GM21526 (cell line): Measurements from ENCODE around the gene CELF2.

Experiments used
- ATAC-seq: cut with Tn5 transposase; IDR thresholded peaks from one replicate; pipeline ENCODE4 v1.9.1; 2021; ENCODE audit warnings: moderate library complexity; ENCODE audit not compliant: unreplicated experiment, low FRiP score

Gene CELF2

DNA sequence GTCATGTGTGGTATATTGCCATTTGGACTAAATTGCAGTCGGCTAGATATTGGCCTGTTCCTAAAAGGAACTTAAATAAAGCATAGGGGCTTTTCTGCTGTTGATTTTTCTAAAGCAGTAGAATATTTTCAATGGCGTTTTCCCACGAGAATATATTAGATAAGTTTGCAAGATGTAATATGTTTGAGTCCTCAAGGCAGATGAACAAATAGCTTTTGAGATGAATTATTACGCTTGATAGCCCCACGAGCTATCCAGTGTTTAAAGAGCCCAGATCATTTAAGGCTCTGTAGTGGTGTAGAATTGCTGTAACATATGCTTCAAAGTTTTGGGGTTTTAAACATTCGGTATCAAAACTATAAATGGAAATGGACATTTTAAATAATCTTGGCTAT is 2.9 kb downstream of the CELF2 start:
- no peak for ATAC-seq

DNA sequence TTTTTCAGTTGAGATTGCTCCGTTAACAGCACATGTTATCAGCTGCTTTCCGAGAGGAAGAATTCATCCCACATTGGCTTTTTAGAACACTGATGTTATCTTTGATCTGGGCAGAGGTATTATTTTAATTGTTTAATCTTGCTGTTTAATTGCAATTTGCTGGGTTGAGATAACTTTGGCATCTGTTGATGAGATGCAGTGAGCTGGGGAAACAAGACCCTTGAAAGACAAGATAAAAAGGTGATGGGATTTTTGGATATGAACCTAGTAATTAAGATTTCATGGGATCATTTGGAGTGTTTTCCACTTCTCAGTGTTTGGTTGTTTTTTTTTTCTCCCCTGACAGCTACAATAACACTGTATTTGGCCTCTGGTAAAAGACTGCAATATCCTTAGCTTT is 4.5 kb downstream of the CELF2 start:
- no peak for ATAC-seq

DNA sequence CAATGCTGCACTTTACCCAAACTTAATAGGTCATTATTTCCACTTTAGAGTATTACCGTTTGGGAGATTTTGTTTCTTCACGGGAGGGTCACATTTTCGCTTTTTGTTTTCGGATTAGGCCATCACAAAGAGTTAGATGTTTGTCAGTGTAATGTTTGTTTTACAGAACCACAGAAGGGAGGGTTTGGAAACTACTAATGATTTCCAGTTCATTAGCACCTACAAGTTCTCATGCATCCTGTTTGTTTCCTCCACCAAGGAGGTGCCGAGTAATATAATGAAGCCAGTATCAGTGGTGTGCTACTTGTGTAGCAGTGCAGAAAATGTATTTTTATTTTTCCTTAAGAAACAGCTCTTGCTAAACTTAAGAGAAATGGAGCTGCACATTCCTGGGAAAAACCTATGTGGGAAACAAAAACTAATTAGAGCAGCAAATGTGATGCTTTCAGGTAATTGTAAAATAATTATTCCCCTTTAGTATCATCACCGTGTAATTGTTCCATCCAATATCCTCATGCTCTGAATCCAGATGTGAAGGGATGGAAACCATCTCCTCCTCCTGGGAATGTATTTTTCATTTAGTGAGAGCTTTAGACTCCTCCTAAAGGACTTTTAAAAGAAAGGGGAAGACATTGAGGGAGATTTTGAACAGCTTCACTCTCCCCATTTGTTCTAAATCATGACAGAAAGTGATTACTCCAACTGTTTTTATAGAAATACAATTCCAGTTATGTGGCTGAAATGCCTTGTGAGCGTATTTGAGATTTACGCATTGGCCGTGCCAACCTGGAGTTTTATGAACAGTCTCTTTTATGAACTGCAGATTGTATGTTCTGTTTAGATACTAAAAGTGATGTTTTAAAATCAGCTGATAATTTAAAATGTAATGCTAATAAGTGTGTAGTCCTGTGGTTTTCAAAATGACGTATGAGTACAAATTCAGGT is 5.6 kb downstream of the CELF2 start:
- no peak for ATAC-seq

DNA sequence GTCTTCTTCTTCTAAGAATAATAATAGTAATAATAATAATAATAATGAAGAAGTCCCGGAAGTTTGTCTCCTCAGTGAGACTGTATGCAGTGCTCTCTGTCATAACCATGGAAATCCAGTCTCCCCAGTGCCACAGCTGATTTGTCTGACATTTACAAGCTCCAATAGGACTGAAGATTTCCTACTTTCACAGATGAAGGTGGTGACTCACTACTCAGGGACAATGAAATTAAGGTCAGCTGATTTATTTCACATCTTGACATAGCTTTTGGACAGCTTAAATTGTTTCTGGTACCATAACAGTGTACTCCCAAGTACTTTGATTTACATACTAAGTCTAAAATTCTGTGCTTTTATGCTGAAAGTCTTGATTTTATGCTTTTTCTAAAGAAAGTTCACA is 6.9 kb downstream of the CELF2 start:
- no peak for ATAC-seq

DNA sequence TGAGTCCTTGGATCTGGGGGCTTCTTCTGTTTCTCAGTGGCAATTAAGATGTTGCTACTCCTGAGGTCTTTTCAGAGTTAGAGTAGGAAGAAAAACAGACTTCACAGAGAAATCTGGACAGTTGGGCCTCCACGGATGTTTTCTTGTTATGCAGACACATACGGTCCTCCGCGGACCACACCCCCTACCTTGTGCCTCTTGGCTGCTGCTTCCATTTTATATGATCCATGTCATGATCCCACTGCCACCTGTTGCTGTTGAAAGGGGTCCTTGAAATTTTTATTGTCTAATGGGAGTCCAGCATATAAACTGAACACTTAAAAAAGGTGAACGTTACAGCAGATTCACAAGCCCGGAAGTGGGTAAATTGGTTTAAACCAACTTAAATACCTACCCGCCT is 8.3 kb downstream of the CELF2 start:
- ATAC-seq = no peak

DNA sequence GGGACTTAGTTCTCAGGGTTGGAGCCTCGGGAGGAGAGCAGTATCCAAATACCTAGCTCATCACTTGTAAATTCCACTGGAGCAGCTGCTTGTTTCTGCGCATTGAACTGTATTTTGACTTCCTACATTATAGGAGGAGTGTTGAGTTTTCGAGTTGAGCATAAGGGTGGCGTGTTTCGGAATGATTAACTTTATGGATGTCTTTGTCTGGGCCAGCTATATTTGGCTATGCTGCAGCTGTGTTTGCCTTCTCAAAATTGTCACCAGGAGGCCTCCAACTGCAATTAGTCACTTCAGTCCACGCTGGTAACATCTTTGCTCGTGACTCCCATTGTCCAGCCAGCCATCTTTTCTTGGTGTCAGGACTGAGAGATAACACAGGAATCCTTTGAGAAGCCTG is 9.1 kb downstream of the CELF2 start:
- ATAC-seq = no peak

DNA sequence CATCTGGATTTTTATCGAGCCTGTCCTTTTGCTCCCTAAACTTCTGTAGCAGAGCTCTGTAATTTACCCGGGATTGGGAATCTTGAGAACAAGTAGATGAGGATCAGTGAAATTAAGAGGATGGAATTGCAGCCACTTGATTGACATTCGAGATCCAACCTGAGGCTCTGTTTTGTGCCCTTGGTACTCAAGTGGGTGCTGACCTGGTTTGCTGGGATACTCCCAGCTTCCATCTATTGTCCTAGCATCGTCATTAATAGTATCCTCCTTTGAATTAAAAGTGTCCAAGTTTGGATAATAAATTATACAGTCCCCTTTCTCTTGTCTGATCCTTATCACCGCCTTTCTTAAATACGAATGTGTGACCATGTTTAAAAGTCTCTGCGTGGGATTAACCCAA is 17.1 kb downstream of the CELF2 start:
- ATAC-seq = no peak

DNA sequence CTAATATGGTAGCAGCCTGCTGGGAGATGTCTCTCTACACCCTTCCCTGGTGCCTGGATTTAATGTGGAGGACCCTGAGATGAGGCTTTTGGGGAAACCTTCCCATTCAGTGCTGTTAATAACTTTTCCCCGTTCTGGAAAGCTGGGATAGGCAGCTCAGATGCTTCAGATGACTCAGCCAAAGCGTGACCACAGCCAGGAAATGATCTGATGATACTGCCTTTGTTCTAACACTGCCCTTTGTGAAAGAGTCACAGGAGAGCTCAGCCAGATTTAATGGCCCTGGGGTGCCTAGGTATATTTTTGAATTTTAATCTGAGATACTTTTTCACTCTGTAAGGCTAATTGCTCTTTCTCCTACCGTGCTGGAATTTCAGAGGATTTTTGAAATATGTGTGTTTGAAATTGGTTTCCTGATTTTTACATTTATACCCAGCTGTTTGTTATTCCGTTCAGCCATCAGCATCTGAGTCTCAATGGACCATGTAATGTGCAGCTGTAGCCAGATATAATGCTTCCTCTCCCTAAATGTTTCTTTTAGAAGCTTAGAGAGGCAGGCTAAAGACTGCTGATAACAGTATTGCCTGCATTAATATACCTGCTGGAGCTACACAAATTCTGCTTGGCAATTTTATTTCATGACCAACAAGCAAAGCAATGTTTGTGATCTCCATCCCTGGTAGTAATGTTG is 17.8 kb downstream of the CELF2 start:
- ATAC-seq = no peak

DNA sequence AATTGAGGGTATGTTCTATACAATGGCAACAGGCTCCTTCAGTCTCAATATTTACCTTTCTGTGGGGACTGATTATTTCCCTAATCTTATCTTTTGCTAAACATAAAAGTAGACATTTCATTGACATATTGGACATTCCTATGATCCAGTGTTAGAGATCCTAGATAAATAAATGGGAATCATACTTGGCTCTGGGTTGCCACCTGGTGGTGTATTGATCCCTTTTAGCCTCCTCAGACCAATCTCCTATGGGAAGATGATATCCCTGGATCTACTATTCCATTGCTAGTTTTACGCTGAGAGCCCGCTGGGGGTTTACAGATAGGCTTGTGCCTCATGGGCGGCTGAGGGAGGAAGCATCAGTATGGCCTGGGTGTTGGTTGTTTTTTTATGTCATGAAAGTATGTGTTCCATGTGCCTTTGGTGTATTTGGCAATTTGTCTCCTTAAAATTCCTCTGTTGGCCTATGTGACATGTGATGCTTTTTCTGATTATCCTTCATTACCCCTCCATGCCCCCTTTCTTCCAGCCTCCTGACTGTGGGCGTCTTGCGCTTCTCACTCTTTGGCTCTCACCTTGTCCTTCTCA is 18.8 kb downstream of the CELF2 start:
- no peak for ATAC-seq

DNA sequence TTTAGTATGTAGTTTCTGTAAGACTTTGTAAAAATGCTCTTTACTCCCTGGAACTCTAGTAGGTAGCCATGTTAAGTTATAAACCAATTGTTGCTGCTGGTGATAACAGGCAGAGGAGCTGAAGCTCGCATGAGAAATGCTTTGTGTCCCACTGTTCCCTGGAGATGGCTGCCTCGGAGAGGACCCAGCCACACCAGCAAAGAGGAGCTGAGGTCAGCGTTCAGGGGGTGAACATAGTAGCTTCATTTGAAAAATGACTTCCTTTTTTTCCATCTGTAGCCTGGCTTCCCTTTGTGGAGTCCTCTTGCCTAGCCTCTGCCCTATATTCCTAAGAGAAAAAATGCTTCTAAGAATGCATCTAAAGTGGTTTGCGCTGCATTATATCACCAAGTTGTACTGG is 20.3 kb downstream of the CELF2 start:
- ATAC-seq = no peak

DNA sequence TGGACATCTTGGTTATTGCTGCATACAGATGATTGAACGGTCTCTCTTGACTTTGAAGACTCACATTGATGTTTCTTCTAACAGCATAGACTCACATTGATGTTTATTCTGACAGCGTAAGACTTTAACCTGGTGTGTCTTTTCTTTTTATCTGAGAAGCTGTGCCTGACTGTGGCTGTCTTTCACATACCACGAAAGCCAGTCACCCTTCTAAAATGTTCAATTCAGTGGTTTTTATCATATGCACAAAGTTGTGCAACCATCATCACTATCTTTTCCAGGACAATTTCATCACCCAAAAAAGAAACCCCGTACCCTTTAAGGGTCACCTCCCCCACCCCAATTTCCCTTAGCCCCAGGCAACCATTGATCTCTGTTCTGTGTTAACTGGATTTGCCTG is 24.7 kb downstream of the CELF2 start:
- ATAC-seq = no peak

DNA sequence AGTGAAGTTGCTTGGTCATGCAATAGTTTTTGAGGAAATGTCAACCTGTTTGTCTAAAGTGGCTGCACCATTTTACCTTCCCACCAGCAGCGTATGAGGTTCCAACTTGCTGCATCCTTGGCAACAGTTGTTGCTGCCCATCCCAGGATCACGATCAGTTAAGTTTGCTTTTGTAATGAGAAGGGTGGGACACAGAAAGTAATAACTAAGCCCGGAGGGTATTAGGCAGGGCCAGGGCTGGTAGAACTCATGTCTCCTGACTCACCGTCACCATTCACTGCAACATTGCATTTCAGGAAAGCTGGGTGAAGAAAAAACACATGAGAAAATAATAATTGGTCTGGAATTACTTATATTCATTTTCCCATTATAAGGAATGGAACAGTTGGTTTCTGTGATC is 25.4 kb downstream of the CELF2 start:
- ATAC-seq = no peak

DNA sequence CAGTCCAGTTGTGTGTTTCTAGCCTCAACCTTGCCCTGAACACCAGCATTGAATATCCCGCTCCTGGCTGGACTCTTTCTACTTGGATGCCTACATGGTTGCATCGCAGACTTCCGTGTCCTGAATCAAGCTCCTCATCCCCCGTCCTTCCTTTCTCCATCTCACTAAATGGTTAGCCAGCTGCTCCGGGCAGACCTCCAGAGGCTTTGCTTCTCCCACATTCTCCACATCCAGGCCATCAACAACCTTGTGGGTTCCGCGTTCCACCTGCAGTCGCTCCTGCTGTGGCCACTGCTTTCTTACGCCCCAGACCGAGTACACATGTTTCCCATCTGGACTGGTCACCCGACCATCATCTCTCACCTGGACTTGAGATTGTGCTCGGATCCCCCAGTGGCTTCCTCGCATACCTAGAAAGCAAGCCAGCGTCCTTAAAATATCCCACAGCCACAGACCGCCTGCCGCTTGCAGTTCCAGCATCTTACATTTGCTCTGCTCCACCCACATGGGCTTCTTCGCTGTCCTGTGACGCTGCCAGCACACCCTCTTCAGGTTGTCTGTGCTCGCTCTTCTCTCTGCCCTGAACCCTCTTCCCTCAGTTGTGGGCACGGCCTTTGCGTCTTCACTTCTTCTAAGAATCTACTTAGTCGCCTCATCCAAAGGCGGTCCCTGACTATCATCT is 25.9 kb downstream of the CELF2 start:
- ATAC-seq = no peak

DNA sequence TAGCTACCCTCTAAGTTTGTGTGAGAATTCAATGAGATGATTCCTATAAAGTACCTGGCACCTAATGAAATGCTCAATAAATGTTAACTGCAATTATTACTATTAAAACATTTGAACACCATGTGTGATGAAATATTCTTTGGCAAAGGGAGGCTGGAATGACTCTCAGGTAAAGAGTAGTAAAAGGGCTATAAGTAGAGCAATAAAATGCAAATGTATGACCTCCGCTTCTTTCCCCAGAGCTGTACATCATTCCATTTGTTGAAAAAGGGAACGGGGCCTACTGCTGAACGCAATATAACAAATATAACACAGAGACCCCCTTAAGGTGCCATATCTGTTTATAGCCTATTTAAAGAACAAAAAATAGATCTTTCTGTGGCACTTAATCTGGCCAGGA is 27.8 kb downstream of the CELF2 start:
- no peak for ATAC-seq

DNA sequence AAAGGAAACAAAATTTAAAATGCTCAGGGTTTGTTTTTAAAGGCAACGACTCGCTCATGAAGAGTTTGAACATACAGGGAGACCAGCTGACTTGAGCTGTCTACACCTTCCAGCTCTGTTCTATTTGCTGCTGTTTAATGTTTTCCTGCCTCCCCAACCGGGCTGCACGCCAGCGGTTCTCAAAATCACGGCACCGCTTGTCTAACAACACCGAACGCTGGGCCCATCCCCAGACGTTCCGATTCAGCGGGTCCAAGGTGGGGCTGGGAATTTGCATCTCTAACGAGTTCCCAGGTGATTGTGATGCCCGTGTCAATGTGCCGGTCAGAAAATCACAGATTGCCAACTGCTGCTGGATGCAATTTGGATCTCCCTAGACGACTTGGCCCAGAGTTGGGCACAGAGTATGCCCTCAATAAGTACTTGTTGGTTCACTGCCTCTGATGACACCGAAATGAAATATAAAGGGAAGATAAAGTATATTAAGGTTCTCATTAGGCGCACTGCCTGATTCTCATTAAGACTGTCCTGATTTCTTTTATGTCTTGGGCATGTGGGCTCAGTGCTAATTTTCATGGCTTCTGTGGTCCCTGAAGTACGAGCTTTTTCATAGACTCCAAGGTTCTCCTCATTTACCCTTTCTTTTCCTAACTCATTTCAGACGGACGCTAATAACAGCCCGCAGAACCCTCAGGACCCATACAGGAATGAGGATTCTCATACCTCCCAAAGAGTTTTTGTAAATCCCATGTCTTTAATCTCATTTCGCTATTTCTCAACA is 28.5 kb downstream of the CELF2 start:
- ATAC-seq = no peak

DNA sequence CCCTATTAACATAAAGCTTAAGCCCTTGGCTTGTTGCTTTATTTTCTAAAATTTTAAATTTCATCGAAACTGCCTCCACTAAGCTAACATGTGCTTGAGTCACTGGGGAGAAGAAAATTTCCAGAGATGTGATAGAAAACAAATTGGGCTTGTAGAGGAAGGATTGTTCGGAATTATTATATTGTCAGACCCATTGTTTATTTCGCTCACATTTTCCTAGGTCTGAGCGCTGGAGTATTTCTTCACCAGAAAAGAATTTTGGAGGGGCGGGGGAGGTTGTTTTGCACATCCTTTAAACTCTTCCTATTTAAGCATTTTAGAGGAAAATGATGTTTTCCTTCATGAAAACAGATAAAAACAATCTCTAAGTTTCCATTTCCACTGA is 29.1 kb downstream of the CELF2 start:
- no peak for ATAC-seq

DNA sequence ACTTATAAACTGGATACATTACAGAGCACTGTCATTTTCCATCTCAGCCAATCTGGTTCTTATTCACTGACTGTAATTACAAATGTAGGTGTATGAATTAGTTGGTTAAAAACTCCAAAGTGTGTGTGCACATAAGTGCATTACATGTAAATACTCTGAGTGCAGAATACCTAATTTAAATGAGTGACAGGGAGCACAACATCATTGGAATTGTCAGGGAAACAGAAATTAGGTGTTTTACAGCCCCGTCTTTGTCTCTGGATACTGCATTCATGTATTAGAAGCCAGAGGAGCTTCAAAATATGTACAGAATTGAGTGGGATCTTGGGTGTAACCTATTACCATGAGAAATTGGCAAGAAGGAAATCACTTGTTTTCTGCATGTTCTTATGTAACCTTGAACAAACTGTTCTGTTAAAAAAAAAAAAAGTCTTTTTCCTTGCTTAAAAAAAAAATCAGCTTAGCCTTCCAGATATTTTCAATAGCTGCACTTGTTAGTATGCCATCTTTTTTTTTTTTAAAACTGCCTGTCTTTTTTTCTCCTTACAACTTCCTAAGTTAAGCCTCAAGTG is 31.1 kb downstream of the CELF2 start:
- no peak for ATAC-seq

DNA sequence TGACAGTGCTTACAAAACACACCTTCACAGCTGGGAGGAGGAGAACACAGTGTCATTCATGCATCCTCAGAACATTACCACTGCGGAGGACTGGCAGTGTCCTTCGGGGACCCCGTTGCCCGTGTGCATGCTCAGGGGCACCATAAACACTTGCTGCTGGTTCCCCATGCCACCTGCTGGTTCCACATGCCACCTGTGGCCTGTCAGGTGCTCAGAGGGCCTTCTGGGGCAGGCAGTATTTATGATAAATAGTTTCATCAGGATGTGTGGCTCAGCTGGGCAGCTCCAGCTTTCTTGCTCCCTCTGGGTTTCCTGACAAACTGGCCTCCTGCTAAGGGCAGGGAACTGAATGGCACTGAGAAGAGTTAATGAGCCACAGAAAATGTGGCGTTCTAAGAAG is 32.1 kb downstream of the CELF2 start:
- no peak for ATAC-seq

DNA sequence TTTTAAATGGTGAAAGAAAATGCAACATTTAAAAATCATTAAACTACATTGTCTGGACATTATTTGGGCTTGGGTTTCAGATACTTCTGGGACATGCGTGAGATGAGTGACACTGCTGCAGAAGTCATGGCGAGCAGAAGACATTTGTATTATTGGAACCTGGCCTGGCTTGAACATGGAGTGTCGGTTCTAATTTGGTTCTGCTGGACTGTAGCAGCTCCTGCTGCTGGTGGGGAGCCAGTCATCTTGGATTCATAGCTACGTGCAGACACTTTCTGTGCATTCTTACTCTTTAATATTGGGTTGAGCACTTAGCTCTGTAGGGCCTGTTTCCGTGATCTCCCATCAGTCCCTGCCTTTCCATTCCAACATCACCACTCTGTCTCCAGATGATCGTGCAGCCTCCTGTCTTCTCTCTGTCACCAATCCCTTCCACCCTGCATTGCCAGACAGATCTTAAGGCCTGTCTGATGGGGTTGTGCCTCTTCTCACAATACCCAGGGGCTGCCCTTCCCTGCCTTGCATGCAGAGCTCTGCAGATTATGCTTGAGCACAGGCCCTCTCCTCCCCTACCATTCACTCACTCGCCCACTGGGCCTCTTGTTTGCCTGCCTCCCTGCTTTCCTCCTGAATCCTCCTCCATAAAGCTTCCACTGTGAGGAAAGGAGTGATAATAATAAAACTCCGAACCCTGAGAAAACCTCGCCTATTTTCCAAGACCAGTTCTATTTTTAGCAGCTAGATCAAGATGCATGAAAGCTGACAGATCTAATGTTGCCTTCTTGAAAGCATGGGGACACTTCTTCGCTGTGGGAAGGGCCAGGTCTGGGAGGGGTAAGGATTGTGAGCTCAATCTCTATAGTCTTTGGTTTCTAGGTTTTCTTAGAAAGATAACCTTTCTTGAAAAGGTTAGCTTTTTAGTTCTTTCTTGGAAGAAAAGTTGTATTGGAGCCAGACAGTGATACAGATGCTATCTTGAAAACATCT is 32.9 kb downstream of the CELF2 start:
- ATAC-seq = no peak
